Sigmoid colon (tissue), 4 donors: ENCODE results near the gene THRB.

ENCODE experiments used
- EP300 ChIP-seq, 4 donors: sonication (generic); formaldehyde crosslinking; IDR thresholded peaks; one replicate each; pipeline ENCODE4 v1.6.1; 2017; ENCODE audit warnings: antibody characterized with exemption in 4 of 4
- POLR2A ChIP-seq, 2 donors: fragments of 450-650 bp; IDR thresholded peaks; one replicate each; pipeline ENCODE4 v1.6.1; 2016; ENCODE audit warnings: antibody characterized with exemption in 2 of 2, mild to moderate bottlenecking in 2 of 2, moderate library complexity in 2 of 2
- TF ChIP-seq, protein P1 (sequence below), 4 experiments: fragments of 450-650 bp in 3 of 4; fragments of 200-600 bp in 1 of 4; IDR thresholded peaks; one replicate each; pipeline ENCODE4 v1.5.1; 2016 to 2019; ENCODE audit warnings: antibody characterized with exemption in 4 of 4, mild to moderate bottlenecking in 3 of 4, moderate library complexity in 2 of 4

DNA sequence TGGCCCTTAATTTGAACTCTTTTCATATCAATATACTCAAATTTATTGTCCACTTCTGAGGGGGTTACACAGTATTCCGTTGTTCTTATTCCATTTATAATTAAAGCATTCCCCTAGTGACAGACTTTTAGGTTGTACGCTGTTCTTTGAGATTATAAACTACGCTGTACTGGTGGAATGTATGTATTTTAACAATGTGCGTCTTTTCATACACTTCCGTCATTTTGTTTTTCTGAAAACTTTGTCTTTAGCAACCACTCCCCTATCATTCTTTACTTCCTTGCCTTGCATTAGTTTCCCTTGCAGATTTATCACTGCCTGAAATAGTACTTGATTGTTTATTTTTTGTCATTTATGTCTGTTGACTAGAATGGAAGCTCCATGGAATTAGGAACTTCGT is 137.0 kb downstream of the THRB start:
- TF ChIP-seq, protein P1, sequence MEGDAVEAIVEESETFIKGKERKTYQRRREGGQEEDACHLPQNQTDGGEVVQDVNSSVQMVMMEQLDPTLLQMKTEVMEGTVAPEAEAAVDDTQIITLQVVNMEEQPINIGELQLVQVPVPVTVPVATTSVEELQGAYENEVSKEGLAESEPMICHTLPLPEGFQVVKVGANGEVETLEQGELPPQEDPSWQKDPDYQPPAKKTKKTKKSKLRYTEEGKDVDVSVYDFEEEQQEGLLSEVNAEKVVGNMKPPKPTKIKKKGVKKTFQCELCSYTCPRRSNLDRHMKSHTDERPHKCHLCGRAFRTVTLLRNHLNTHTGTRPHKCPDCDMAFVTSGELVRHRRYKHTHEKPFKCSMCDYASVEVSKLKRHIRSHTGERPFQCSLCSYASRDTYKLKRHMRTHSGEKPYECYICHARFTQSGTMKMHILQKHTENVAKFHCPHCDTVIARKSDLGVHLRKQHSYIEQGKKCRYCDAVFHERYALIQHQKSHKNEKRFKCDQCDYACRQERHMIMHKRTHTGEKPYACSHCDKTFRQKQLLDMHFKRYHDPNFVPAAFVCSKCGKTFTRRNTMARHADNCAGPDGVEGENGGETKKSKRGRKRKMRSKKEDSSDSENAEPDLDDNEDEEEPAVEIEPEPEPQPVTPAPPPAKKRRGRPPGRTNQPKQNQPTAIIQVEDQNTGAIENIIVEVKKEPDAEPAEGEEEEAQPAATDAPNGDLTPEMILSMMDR (IDR thresholded peaks at IDR 0.05) = no peak
- TF ChIP-seq POLR2A (IDR thresholded peaks at IDR 0.05) (no peak), EP300 (IDR thresholded peaks at IDR 0.05) (no peak)
